Stimulated activated CD4-positive, alpha-beta T cell treated with anti-CD3 and anti-CD28 coated beads, TNF-alpha, amount 100 ng/mL, for 1 hour (primary cell): Measurements from ENCODE around the gene MEGF11.

Experiments used
- DNase-seq, 3 donors: peaks; one replicate each; pipeline ENCODE4 v3.0.0-alpha.2; 2020; ENCODE audit warnings: low read depth in 3 of 3, low spot score in 1 of 3

Gene MEGF11

GRCh38 chr15:66096688-66097058 is 156.9 kb downstream of the MEGF11 start:
- no peak for DNase-seq

- DNase-seq = no peak
Measured at GRCh38 chr15:66095871-66096687, 157.5 kb downstream of the MEGF11 start.

- no peak for DNase-seq
Measured at GRCh38 chr15:66094331-66094730, 159.2 kb downstream of the MEGF11 start.

GRCh38 chr15:66092053-66093016 is 161.2 kb downstream of the MEGF11 start:
- DNase-seq = no peak

GRCh38 chr15:66089509-66089908 is 164.0 kb downstream of the MEGF11 start:
- DNase-seq = no peak

GRCh38 chr15:66089049-66089448 is 164.5 kb downstream of the MEGF11 start:
- DNase-seq = no peak

GRCh38 chr15:66085128-66085527 is 168.4 kb downstream of the MEGF11 start:
- no peak for DNase-seq

GRCh38 chr15:66084704-66085103 is 168.8 kb downstream of the MEGF11 start:
- no peak for DNase-seq

- DNase-seq = no peak
Measured at GRCh38 chr15:66080717-66081398, 172.7 kb downstream of the MEGF11 start.

- DNase-seq = no peak
Measured at GRCh38 chr15:66078929-66079275, 174.6 kb downstream of the MEGF11 start.

- no peak for DNase-seq
Measured at GRCh38 chr15:66078196-66078928, 175.2 kb downstream of the MEGF11 start.

GRCh38 chr15:66077320-66077663 is 176.3 kb downstream of the MEGF11 start:
- DNase-seq = no peak

- no peak for DNase-seq
Measured at GRCh38 chr15:66076591-66077319, 176.8 kb downstream of the MEGF11 start.

- DNase-seq = no peak
Measured at GRCh38 chr15:66075947-66076346, 177.6 kb downstream of the MEGF11 start.

- DNase-seq = no peak
Measured at GRCh38 chr15:66072616-66073361, 180.8 kb downstream of the MEGF11 start.

GRCh38 chr15:66071921-66072295 is 181.6 kb downstream of the MEGF11 start:
- DNase-seq = no peak

GRCh38 chr15:66071160-66071920 is 182.2 kb downstream of the MEGF11 start:
- no peak for DNase-seq

- no peak for DNase-seq
Measured at GRCh38 chr15:66070220-66070934, 183.2 kb downstream of the MEGF11 start.
